Astrocyte of the cerebellum (primary cell): ENCODE results near the gene RHOBTB3.

Source experiments
- DNase-seq: peaks from one replicate; pipeline ENCODE4 v3.0.0-alpha.2; 2011; ENCODE audit warnings: low read depth
- H3K4me3 ChIP-seq: 2 replicates; pipeline ENCODE4 v1.5.1; 2011; ENCODE audit warnings: mild to moderate bottlenecking, low read depth, low read length, moderate library complexity
- in situ Hi-C: cut with HindIII; loops from 2 replicates; pipeline ENCODE4 v1.10.0; 2017; ENCODE audit warnings: low sequenced_read_pairs
- TF ChIP-seq, protein P1 (sequence below): IDR thresholded peaks from 2 replicates; pipeline ENCODE4 v1.5.1; 2012; ENCODE audit warnings: low read length, low read depth, moderate library complexity, mild to moderate bottlenecking; ENCODE audit errors: missing control alignments

The RHOBTB3 gene

DNA sequence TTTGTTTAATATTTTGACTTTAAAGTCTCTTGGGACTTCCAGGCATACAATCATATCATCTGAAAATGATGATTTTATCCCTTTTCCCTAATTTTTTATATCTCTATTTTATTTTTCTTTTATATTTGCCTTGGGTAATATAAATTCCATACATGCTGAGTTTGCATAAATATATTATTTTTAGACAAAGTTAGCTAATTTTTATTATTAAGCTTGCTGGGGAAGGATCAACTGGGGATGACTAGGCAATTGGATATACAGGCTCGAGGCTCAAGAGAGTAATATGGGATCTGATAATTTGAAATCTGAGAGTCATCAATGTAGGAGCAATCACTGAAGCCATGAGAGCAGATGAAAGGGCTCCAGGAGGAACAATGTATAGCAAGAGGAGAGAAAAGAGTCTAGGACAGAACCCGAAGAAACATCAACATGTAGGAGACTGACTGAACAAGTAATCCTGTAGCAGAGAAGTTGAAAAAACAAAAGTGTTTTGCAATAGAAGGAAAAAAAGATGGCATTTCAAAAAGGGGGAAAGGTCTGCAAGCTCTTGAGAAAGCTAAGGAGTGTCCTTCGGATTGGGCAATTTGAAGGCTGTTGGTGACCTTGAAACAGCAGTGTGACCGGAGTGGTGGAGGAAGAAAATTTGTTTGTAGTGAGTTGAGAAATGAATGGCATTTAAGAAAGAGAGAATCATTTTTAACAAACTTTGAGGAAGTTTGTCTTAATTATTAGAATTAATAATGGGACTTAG lies 17.0 kb upstream of the RHOBTB3 start:
- TF ChIP-seq, protein P1, sequence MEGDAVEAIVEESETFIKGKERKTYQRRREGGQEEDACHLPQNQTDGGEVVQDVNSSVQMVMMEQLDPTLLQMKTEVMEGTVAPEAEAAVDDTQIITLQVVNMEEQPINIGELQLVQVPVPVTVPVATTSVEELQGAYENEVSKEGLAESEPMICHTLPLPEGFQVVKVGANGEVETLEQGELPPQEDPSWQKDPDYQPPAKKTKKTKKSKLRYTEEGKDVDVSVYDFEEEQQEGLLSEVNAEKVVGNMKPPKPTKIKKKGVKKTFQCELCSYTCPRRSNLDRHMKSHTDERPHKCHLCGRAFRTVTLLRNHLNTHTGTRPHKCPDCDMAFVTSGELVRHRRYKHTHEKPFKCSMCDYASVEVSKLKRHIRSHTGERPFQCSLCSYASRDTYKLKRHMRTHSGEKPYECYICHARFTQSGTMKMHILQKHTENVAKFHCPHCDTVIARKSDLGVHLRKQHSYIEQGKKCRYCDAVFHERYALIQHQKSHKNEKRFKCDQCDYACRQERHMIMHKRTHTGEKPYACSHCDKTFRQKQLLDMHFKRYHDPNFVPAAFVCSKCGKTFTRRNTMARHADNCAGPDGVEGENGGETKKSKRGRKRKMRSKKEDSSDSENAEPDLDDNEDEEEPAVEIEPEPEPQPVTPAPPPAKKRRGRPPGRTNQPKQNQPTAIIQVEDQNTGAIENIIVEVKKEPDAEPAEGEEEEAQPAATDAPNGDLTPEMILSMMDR = no peak
- no peak for DNase-seq
- no peak overlapping the region for H3K4me3 ChIP-seq
- in situ Hi-C loops = no loop called here

DNA sequence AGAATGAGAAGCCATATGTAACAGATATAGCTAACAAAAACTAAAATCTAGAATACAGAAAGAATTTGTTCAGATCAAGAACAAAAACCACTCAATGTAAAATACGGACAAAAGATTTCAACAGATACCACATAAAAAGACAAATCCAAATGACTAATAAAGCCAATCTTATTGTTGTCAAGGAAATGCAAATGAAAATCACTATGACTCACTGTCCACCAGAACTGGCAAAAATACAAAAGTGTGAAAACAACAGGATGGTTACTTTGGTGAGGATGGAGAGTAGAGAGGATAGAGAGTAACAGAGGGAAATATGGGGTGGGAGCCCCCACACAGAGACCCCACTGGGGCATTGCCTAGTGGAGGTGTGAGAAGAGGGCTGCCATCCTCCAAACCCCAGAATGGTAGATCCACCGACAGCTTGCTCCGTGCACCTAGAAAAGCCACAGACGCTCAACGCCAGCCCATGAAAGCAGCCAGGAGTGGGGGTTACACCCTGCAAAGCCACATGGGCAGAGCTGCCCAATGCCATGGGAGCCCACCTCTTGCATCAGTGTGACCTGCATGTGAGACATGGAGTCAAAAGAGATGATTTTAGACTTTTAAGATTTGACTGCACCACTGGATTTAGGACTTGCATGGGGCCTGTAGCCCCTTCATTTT lies 15.2 kb upstream of the RHOBTB3 start:
- peak; percentile 92 for DNase-seq
- TF ChIP-seq, protein P1 = no peak
- no peak overlapping the region for H3K4me3 ChIP-seq
- in situ Hi-C loops = no loop called here

DNA sequence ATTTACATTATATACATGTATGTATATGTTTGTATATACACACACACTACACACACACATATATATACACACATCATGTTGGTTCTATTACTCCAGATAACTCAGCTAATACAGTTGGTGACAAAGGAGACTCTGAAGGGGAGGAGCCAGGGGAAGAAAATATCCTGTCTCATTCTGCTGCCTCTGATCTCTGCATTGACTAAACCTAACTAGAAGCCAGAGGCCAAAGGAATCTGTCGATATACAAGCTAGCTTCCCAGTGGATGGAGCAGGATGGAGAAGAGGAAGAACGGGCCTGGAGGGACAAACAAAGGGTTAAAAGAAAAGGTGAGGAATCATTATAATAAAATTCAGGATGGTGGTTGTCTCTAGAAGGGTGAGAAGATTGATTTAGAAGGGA lies 13.7 kb upstream of the RHOBTB3 start:
- DNase-seq = no peak
- in situ Hi-C loops = no loop called here
- TF ChIP-seq, protein P1 = no peak
- no peak overlapping the region for H3K4me3 ChIP-seq

DNA sequence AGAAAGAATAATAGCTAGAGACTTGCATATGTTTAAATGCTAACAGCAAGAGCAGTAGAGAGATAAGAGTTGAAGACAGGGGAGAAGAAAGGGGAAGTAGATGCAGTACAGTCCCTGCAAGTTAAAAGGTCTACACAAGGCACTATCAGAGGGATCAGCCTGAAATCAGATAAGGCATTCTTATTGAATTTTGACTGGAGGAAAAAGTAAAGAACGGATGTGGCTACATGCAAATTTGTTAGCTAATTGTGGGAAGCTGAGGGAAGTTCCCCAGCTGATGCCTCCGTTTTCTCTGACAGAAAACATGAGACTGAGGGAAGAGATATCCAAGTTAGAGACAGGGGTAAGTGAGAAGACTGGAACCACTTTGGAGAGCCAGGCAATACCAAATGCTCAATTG lies 12.9 kb upstream of the RHOBTB3 start:
- DNase-seq = no peak
- no peak overlapping the region for H3K4me3 ChIP-seq
- TF ChIP-seq, protein P1 = no peak
- in situ Hi-C loops = no loop called here

DNA sequence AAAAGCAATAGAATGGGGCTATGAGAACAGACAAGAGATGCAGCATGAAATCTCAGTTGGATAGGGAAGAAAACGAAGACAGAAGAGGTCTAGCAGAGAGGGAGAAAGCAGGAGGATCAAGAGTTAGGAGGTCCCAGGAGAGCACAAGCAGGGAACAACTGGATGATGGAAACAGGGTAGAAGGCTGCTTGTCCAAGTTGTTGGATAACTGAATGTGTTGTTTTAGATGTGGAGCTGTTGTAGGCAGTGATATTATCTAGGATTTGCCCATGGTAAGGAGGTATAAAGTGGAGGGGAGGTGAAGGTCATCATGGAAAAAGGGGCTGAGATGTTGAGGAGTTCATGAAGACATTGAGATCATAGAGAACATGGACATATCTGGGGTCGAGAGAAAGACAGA lies 12.4 kb upstream of the RHOBTB3 start:
- TF ChIP-seq, protein P1 = no peak
- in situ Hi-C loops = no loop called here
- DNase-seq = no peak
- H3K4me3 ChIP-seq = no peak overlapping the region

DNA sequence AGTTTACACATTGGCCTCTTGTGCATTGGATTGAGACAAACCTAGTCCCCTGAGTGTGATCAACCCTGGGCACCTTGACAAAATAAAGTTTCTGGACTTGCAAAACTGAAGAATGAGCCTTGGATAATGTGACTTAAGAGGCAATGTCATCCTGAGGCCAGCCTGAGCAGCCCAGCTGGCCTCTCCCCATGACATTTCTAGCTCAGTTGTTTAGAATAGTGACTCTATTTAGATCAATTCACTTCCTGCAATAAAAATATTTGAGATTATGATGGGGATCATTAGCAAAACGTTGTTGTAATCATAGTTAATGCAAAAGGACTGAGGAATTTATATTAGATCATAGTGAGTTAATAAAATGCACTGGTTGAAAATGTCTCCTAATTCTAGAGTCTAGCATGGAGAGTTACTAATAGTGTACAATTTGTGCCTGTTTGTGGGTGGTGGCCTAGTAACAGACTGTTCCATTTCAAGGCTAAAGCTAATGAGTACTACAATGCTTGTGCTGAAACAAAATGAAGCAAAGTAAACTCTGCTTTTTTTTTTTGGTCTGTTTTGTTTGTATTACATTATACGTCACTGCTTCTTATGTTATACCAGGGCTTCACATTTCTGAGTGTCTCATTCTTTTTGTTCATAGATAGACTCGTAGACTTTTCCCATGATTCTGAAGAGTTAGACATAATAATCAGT lies 10.9 kb upstream of the RHOBTB3 start:
- in situ Hi-C loops = no loop called here
- no peak for DNase-seq
- H3K4me3 ChIP-seq = no peak overlapping the region
- TF ChIP-seq, protein P1 = no peak
